K562 (cell line): ENCODE data around the gene DTX3. TPM values are rescaled to one million over a fixed set of nuclear protein-coding genes. Genes with fewer than 3 reads are reported as not detected.

Source experiments
- PYGO2 ChIP-seq: fragments of 450-650 bp; IDR thresholded peaks from 2 replicates; pipeline ENCODE4 v1.6.1; 2016; ENCODE audit warnings: mild to moderate bottlenecking, missing genetic modification characterization, moderate library complexity, missing compliant biosample characterization
- ZSCAN32 ChIP-seq: fragments of 450-650 bp; formaldehyde crosslinking; IDR thresholded peaks from 2 replicates; pipeline ENCODE4 v1.4.0; 2020; ENCODE audit warnings: mild to moderate bottlenecking, moderate library complexity
- polyA plus RNA-seq, 8 experiments: library from polyadenylated mRNA; depleted of rRNA in 4 of 8; stranded (reverse) in 5 of 8; unstranded in 3 of 8; fragments of >200 nt; fragmentation: Nextera tagmentation in 2 of 8; fragmentation: Illumina TruSeq in 1 of 8; extraction: Ambion mirVana in 2 of 8; extraction: Trizol in 1 of 8; gene quantifications; 2 replicates each; pipeline versions ENCODE4 v1.2.1 to v1.2.3, GENCODE V29; 2011 to 2014; ENCODE audit warnings: inconsistent platforms in 1 of 8, missing spikeins in 1 of 8
- total RNA-seq, 7 experiments: library from RNA; depleted of rRNA in 6 of 7; stranded (reverse); fragments of >200 nt in 6 of 7; fragmentation: Illumina TruSeq in 2 of 7; extraction: Trizol in 2 of 7; gene quantifications; 2 replicates each; pipeline versions ENCODE4 v1.2.1 to v1.2.3, GENCODE V29; 2011 to 2021; ENCODE audit warnings: low replicate concordance in 1 of 7
- TF ChIP-seq, protein P1 (sequence below): sonication (generic); IDR thresholded peaks from 2 replicates; pipeline ENCODE4 v1.6.1; 2016
- TF ChIP-seq, protein P2 (sequence below), 2 experiments: fragments of 450-650 bp; IDR thresholded peaks; 2 replicates each; pipeline ENCODE4 v1.6.1; 2018; ENCODE audit warnings: mild to moderate bottlenecking in 2 of 2, low read depth in 1 of 2; ENCODE audit not compliant: partially characterized antibody in 2 of 2

Gene DTX3
- total and polyA plus RNA-seq, 9 of the 15 experiments (the other 6 are each of a cell fraction or from before 2014, with no cell fraction given): 0.03 to 0.09 (median 0.06) TPM; not detected in 6

GRCh38 chr12:57577981-57578758, 26.5 kb upstream of the DTX3 start (continued):
- TF ChIP-seq, protein P1, sequence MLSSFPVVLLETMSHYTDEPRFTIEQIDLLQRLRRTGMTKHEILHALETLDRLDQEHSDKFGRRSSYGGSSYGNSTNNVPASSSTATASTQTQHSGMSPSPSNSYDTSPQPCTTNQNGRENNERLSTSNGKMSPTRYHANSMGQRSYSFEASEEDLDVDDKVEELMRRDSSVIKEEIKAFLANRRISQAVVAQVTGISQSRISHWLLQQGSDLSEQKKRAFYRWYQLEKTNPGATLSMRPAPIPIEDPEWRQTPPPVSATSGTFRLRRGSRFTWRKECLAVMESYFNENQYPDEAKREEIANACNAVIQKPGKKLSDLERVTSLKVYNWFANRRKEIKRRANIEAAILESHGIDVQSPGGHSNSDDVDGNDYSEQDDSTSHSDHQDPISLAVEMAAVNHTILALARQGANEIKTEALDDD: no peak
- TF ChIP-seq, protein P2, sequence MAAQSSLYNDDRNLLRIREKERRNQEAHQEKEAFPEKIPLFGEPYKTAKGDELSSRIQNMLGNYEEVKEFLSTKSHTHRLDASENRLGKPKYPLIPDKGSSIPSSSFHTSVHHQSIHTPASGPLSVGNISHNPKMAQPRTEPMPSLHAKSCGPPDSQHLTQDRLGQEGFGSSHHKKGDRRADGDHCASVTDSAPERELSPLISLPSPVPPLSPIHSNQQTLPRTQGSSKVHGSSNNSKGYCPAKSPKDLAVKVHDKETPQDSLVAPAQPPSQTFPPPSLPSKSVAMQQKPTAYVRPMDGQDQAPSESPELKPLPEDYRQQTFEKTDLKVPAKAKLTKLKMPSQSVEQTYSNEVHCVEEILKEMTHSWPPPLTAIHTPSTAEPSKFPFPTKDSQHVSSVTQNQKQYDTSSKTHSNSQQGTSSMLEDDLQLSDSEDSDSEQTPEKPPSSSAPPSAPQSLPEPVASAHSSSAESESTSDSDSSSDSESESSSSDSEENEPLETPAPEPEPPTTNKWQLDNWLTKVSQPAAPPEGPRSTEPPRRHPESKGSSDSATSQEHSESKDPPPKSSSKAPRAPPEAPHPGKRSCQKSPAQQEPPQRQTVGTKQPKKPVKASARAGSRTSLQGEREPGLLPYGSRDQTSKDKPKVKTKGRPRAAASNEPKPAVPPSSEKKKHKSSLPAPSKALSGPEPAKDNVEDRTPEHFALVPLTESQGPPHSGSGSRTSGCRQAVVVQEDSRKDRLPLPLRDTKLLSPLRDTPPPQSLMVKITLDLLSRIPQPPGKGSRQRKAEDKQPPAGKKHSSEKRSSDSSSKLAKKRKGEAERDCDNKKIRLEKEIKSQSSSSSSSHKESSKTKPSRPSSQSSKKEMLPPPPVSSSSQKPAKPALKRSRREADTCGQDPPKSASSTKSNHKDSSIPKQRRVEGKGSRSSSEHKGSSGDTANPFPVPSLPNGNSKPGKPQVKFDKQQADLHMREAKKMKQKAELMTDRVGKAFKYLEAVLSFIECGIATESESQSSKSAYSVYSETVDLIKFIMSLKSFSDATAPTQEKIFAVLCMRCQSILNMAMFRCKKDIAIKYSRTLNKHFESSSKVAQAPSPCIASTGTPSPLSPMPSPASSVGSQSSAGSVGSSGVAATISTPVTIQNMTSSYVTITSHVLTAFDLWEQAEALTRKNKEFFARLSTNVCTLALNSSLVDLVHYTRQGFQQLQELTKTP (IDR thresholded peaks at IDR 0.05; ENCODE audit: low read depth in 1 of 2, partially characterized antibody in 2 of 2): no peak
- TF ChIP-seq PYGO2 (tag): no peak
- TF ChIP-seq ZSCAN32 (CRISPR knock-in tag): no peak
